HG03571 (cell line): ENCODE results near the gene DUSP2.

Source experiments
- ATAC-seq: cut with Tn5 transposase; IDR thresholded peaks from one replicate; pipeline ENCODE4 v1.9.1; 2021; ENCODE audit not compliant: unreplicated experiment

Gene DUSP2

DNA sequence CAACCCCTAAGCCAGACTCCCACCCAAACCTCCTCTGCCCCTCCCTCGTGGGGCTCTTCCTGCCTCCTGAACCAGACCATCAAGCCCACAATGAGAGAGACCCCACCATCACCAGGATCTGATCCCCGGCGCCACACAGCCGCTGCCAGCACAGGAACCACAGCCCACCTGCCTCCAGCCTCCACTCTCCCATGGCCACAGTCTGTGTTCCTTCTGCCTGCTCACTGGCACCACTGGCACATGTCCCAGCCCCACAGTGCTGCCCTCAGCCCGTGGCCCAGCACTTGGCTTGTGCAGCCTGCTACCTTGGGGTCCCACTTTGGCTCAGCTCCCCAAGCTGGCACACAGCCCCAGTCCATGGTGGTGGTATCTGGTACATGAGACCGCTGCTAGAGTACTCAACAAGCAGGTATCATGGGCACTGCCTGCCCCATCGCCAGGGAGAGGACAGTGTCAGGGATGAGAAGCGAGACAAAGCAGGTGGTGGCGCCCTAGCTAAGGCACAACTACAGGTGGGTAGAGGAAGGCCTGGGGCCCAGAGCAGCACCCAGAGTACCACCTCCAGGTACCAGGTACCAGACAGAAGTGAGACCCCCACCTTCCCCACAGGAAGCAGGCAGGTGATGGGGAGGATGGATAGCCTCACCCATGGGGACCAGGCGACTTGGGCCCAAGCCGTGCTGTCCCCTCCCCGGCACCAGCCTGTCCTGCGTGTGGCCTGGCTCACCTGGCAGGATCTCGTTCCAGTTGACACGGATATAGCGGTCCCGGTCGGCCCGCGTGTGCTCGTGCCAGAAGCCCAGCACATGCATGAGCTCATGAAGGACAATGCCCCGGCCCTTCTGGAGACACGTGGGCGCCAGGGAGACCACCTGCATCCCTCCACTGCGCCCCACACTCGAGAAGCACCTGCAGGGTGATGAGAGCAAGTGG lies 13.2 kb downstream of the DUSP2 start:
- no peak for ATAC-seq

DNA sequence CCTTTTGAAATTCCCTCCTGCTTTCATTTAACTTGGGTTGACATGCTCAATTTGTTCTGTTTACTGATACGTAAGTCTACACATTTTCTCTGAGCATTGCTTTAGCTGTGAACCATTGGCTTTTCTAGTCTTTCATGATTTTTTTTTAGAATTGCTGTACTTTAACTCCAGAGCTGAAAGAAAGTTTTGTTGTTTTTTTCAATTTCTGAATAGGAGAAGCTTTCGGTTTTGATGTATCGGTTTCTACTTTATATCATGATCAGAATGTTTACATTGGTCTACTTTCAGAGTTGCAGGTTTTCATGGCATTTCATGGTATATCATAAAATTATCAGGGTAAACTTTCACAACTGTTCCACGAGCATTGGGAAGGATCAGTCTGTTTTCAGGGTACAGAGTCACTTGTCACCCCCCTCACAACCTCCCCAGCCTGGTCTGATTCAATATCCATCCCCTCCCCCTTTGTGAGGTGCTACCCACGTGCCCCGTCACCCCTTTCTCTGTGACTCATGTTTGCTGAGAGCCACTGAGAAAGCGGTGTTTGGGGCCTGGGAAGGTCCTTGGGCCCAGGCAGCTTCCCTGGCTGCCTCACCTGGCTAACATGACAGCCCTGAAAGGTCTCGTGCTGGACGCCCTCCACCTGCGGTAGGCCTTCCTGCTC lies 14.0 kb downstream of the DUSP2 start:
- ATAC-seq, result no peak

DNA sequence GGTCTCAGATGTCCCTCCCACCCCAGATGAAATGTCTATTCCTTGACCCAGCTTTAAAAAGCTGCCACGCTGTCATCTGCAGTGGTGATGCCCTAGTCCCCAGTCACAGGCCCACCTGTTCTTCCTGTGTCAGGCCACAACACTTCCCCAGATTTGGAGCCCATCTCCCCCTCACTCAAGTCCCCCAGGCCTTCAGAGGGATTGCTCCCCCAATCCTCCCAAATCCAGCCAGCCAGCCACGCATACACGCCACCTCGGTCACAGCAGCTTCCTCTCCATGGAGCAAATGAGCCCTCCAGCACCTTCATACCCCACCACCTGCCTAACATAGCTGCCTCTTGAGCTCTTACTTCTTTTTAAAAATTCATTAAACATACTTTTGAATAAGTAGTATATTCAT lies 14.8 kb downstream of the DUSP2 start:
- no peak for ATAC-seq

DNA sequence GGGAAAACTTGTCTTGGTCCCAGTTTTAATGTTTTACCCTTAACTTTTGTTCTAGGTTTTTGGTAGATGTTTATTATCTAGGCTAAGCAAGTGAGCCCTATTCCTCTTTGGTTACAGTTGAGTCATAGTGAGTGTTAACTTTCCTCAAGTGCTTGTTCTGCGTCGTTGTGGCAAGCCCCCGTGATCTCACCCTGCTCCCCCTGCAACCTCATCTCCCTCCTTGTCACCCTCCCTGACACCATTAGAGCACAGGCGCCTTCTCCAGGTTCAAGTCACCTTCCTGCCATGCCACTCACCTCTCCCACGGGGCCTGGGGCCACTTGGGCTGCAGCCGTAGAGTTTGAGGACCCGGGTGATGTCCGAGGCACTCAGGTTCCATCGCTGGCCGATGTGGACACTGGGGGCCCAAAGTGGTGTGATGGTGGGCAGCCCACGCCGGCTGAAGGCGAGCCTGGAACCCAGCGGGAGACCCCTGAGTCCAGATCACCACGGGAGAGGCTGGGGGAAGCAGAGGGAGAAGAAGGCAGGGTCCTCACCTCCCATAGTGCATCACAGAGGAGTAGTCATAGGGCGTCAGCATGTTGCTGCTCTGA lies 15.6 kb downstream of the DUSP2 start:
- no peak for ATAC-seq

DNA sequence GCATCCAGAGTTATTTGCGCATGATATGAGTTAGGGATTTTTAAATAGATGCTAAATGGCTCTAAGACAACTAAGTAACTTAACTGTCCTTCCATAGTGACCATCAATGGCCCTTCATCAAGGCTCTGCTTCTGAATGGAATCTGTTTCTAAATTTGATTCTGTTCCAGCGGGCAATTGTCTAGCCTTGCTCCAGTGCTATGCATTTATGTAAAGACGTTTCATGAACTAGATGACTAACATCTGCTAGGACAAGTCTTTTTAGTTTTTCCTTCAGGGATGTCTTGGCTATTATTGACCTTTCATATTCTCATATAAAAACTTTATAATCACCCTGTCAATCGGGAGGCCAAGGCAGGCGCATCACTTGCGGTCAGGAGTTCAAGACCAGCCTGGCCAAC lies 16.8 kb downstream of the DUSP2 start:
- ATAC-seq, result no peak

DNA sequence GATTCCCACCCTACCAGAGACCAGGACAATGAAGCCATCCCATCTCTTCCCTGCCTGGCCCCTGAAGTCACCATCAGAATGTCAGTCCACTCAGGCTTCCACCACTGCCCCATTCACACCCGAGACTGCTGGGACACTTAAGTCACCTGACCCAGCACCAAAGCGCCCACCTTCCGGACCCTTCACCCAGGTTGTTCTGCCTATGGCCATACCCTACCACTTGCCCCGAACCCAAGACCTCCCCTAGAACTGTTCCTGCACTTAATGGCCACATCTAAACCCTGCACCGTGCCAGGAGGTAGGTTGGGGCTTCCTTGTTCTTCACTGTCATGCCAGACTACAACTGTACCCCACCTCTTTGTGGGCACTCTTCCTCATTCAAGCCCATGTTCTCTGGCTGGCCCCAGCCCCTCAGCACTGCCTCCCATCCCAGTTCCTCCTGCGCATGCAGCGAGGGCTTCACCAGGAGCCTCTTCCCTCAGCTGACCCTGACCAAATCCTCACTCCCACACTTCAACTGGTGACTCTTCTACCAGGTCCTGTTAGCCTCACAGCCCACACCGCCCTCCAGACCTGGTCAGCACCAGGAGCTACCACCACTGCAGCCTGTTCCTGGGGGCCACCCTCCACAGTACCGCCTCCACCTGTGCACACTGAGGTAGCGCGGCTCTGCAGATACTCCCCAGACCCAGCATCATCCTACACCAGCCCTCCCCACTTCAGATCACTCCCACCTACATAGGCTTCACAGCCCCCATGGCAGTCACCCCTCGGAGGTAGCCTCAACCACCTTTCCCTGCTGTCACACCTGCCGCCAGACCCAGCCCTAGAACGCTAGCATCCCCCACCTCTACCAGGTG lies 20.6 kb downstream of the DUSP2 start:
- ATAC-seq, result no peak

DNA sequence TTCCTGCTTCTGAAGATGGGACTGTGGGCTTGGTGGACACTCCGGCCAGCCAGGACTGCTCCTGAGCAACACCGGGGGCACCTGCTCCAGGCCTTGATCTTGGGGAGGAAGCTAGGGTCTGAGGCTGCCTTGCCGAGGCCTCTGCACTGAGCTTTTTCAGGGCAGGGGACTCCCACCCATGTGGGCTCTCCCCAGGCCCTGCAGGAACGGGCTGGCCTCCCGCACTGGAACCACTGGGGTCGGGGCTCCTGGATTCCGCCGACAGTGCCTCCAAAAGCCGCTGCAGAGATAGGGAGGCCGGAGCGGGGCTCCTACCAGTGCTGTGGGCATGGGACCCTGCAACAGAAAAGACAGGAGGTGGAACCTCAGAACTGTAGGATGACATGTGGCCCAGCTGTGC lies 21.3 kb downstream of the DUSP2 start:
- no peak for ATAC-seq

DNA sequence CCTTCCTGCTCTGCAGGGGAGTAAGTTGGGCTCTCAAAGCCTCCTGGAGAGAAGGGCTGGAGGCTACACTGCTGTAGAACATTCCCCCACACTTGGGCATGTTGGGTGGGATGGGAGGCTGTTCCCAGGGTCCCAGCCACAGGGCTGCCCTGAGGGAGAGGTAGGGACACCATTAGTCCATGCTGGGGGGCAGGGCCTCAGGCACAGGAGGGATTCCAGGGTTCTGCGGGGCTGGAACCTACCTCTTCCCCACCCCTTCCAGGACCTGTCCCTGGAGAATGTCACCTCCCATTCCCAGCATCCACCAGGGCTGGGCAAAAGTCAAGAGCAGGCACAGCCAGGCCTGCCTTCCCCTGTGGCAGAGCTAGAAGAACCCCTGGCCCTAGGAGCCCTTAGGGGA lies 21.9 kb downstream of the DUSP2 start:
- no peak for ATAC-seq

DNA sequence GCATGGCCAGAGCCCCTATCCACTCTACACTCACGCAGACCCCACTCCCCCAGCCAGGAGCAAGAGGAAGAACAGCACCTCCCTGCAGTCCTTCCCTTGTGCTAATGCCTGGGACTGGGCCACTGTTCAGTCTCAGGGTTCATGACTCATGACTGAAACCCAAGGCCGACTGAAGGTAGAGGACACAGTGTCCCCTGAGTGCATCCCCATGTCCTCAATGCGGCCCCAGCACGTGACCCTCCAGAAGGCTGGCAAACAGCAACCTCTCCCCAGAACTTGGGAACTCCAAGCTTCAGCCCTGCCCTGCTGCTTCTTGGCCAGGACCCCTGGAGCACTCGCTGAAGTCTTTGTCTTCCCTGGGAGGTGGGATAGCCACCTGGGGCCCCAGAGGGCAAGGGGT lies 22.8 kb downstream of the DUSP2 start:
- ATAC-seq, result no peak

DNA sequence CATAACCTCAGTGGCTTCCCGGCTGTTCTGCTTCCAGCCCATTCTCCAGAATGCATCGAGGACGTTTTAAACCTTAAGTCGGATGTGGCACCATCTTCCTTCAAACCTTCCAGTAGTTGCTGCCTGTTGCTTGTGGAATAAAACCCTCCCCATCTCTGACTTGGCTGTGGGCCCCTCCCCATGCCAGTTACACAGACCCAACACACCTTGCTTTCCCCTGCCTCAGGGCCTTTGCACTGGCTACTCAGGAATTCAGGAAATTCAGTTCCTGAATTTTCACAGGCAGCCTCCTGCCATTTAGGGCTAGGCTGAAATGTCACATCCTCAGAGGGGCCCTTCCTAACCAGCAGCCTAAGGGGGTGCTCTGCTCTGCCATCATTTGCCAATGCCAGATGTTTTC lies 23.8 kb downstream of the DUSP2 start:
- no peak for ATAC-seq

DNA sequence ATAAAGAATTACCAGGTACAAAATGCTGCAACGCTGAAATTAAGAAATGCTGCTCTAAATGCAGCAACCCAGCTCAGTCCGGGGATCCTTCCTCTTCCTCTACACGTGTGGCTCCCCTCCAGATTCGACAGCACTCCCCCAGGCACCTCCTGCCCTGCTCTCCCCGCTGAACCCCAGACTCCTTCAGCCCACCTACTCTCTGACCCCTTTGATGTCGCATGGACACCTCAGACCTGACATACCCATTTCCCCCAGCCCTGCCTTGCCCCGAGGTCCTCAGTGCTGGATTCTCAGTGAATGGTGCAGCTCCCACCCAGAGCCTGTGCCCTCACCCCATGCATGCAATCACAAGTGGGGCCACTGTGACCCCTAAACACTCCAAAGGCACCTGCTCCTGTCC lies 24.2 kb downstream of the DUSP2 start:
- no peak for ATAC-seq

DNA sequence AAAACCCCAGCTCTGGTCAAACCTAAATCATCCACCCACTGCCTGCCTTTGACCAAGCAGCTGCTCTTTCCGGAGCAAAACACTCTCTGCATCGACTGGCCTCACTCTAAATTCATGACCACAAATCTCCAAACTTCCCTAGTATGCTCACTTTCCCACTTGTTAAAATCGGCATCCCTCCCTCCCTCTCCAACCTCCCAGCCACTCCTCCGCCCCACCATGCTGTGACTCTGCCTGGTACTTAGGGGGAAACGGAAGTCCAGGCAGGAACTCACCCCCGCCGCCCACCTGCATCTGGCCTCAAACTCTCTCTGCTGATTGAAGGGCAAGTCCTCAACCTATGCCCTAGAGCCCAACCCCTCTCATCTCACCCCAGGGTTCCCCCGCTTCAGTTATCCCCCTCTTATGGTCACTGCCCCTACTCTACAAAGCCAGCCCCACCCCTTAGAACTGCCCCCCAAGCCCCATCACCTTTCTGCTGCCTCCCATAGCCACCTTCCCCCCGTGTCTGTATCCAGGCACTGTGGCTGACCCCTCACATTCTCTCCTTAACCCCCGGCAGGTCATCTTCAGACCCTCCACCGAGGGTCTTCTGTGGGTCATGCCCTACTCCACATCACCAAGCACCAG lies 25.0 kb downstream of the DUSP2 start:
- no peak for ATAC-seq

DNA sequence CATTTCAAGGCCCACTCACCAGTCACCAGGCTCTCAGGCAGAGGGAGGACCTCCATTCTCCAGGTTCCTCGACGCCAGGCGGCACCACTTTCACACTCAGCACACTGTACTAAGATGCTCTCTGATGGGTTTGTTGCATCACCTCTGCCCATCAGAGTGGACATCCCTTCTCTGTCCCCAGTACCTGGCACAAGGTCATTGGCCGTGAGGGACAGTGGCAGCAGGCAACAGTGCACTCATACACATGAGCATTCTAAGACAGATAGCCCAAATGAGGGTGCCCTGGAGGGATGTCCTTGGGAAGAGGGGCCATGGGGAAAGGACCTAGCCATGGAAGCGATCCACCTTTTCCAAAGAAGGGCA lies 25.9 kb downstream of the DUSP2 start:
- no peak for ATAC-seq

DNA sequence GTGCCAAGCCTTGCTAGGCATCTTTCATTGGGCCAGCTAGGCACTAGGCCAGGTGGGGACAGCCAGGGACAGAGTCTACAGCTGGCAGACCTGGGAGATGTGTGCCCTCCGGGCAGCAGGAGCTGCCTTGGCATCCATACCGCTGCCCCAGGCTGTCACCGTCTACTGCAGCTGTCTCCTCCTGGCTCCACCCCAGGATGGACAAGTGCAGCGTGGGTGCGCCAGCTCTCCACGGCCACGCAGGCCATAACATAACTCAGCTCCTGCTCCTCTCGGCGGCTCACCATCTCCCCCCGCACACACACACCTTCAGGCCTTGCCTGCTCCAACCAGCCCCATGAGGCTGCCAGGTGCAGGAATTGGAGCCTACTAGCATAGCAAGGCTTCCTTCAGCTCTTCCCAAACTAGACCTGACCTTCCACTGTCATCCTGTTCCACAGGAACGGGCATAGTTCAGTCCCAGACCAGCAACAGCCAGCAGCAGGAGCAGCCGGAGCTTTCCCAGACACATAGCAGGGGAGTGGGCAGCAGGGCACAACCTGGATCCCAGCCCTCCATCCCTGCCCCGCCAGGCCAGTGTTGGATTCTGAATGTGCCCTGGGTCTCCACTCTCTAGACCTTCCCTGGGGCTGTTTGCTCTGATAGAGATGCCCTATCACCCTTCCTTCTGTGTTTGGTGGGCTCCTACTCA lies 26.4 kb downstream of the DUSP2 start:
- no peak for ATAC-seq

DNA sequence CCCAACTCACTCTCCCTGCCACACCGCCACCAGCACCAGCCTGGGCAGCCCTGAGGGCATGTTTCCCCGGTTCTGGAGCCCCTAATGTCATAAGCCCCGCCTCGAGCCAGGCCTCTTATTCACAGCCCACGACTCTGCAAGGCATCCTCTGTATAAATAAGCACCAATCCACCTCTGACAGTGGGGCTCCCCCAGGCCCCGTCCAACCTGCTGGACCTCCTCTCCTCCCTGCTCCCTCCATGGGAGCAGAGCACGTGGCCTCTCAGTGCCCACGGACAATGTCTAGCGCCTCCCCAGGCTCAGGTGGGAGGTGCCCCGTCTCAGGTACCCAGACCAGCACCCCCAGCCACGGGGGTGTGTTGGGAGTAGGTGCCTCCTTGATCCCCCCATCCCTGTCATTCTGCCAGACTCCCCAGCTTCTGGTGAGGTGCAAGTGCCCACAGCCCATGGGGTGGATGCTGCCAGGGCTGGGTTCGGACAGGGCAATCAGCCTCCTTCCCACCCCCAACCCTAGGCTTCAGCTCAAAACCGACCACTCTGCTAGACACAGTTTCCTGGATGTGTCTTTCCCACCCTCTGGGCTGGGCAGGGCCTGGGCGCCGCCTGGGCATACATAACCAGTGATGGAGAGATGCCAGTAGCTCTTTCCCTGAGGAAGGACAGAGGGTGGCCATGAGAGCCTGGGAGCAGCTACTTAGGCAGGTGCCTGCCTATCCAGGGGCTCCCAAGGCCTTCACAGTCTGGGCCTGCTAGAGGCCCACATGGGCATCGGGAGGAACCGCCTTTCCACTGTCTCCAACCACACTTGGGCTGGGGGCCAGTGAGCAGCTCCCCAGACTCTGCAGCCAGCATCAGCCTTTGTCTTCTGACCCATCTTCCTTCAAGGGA lies 27.3 kb downstream of the DUSP2 start:
- no peak for ATAC-seq

DNA sequence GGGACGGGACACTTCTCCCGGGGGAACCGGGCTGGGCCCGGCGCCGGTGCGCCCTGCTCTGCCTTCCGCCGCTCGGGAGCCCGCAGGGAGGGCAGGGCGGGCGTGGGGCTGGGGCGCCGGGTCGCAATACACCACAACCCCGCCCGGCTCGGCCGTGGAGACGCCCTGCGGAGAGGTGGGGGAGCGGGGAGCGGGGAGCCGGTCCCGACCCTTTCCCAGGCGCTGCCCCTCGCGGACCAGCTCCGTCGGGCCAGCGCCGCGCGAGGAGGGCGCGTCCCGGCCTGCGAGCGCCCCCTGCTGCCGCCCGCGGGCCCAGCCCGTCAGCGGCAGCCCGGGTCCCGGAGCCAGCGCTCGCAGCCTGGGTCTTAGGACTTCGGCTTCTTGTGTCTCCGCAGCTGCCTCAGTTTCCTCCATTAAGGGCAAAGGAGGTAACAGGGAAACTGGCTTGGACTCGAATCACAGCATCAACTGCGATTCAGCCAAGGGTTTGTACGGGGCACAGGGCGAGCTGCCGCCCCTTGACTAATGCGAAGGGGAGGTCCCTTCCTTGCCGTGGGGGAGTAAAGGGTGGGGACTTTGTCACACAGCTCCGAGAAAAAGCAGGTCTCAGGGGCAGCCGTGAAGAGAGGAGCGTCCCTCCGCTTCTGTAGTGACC lies 28.2 kb downstream of the DUSP2 start:
- ATAC-seq, result peak; percentile 65

DNA sequence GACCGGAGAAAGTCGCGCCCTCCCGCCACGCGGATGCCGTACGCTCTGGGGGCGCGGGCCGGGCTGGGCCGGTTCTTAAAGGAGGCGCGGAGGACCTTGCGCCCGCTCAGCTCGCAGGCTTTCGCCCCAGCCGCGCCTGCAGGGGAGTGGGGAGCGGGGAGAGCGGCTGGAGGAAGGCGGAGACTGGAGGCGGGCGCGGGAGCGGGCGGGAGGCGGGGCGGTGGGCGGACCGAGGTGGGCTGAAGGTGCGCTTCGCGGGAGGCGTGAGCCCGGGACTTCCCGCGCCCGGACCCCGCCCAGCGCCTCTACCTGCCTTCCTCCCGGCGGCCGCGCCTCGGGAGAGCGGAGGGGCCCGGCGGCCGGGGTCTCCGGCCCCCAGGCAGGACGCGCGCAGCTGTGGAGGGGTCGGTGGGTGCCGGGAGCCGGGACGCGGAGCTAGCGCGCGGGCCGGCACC lies 28.8 kb downstream of the DUSP2 start, which contains the start of gene ADRA2B:
ADRA2B (minus strand) TSS at position 148 of the 455 bp plus-strand sequence. CDS start 422 bp downstream, outside the sequence.
- peak; percentile 35 for ATAC-seq

DNA sequence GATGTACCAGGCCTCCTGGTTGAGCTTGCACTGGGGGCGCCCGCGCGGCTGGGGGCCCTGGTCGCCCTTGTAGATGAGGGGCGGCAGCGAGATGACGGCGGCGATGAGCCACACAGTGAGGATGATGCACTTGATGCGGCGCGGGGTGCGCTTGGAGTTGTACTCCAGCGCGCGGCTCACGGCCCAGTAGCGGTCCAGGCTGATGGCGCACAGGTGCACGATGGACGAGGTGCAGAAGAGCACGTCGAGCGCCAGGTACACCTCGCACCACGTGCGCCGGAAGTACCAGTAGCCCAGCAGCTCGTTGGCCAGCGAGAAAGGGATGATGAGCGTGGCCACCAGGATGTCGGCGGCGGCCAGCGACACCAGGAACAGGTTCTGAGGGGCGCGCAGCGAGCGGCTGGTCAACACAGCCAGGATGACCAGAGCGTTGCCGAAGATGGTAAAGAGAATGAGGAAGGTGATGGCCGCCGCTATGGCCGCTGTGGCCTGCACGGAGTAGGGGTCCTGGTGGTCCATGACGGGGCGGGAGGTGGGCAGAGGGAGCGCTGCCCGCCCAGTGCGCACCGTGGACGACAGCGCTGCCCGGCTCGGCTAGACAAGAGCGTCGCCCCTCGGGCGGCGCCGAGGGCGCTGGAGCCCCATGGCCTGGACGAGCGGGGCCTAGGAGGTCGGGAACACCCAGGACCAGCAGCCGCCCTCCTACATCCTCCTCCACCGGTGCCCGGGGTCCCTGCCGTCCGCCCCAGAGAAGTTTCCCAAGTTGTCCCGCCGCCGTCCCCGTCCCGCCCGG lies 29.4 kb downstream of the DUSP2 start:
- ATAC-seq, result no peak
